GM18502 (cell line): ENCODE data around the gene PRKAR1B.

Experiments used
- ATAC-seq: cut with Tn5 transposase; IDR thresholded peaks from one replicate; pipeline ENCODE4 v1.9.1; 2021; ENCODE audit warnings: mild to moderate bottlenecking; ENCODE audit not compliant: unreplicated experiment, poor library complexity

PRKAR1B gene

DNA sequence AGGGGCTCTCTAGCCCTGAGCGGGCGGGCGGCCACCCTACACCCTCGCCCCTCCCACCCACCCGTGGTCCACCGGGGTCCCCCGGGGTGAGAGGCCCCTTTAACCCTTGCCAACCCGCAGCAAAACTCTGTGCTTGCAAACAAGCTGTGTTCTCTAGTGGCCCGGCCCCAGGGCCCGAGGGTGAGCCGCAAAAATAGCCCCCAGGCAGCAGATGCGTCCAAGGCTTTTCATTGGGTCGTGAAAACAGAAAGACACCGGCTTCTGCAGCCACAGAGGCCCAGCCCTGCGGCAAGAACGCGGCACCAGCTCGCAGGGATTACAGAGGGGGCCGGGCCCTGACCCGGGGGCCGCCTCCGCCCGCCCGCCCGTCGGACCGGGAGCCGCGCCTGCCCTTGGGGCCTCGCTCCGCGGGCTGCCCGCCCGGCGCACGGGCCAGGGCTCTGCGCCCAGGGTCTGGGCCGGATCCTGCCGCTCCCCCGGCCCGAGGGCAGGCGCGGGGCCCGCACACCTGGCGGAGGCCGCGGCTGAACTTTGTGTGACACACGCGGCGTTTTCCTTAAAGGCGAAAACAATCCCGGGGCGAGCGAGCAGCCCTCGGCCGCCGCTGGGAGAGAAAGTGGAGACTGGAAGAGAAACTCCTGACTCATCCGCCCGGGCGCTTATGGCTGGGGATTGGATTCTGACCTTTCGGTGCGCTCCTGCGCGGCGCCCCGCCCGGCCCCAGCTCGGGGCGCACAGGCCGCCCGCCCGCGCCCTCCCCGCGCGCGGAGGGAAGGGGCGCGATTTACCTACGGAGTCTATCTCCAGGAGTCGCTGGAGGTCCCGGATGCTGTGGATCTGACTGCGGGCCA lies 210.2 kb downstream of the PRKAR1B start:
- ATAC-seq = no peak

DNA sequence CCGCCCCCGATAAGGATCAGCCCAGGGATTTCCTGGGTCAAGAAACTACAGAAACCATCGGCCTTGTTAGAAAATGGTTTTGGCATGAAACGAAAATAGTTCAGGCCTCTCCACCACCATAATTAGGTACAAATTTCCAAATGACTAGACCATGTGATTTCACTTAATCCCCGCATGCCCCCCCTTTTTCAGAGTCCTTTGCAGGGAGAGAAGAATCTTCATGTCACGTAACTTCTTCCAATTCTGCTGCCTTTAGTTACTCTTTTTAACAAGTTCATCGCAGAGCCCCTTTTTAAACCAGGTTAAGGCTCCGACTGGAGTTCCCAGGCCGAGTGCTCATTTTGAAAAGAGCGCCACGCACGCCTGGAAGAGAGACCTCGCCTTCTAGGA lies 210.9 kb downstream of the PRKAR1B start:
- ATAC-seq = no peak

DNA sequence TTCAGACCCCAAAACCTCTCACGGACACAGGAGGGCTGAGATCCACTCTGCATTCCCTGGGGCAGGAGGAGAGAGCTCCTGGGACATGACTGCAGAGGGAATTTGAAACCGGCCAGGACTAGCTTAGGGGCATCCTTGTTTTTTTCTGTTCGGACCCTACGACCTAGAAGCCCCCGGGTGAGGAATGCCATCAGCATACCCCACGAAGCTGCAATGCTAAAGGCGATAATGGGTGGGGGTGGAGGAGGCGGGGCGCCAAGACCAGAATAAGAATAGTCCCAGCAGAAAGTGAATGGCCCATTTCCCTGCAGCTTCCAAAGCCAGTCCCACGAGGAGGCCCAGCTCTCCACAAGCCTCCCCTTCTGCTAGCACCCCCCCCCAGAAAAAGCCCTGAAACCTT lies 211.5 kb downstream of the PRKAR1B start:
- no peak for ATAC-seq

DNA sequence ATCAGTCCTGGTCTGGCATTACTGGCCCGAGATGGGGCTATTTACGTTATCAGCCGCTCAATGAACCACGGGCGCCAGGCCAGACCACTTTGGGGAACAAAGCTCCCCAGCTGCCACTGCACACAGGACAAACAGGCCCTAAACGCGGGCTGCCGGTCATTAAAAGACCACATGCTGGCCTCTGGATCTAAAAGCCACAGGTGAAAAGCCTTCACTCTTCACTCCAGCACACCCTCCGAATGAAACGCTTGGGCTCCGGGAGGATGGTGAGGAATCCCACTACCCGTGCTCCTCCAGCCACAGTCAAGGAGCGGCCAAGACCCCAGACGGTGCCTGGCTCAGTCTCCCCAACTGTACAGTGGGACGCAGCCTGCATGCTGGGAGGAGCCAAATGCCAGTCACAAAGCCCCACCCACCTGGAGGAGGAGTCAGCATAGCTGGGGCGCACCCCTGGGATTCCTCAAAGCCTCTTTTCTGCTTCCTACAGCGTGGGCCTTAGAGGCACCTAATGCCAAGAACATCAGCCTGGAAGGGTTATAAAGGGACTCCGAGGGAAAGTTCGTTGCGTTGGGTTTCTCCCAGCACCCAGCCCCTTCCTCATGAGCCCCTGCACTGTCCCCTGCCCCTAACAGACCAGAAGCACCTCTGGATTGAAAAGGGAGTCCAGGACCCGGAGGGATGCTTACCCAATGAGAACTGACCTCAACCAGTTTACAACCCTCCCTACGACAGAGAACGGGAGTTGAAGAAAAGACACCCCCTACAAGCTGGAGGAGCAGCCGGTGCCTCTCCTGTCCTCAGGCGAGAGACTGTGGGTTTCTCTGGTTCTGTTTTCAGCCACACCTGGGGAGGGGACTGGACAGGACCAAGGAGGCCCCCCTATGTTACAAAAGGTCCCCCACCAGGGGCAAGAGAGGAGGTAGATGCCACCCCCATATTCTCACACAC lies 212.2 kb downstream of the PRKAR1B start:
- no peak for ATAC-seq

DNA sequence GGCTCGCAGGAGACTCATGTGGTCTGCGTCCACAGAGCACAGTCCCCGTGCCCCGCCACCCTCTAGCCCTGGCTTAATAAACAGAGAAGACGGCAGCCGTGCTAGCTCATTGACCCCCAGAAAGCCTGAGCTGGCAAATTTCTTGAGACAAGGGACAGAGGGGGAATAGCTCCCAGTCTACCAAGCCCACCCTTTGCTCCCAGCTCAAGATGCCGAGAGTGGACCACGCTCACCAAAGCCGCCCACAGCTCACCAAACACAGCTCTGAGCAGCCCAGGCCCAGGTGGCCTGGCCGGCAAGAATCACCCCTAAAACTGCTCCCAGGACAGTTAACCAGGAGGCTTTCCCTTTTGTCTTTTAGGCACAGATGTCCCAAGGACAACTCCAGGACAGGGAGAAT lies 212.8 kb downstream of the PRKAR1B start:
- no peak for ATAC-seq

DNA sequence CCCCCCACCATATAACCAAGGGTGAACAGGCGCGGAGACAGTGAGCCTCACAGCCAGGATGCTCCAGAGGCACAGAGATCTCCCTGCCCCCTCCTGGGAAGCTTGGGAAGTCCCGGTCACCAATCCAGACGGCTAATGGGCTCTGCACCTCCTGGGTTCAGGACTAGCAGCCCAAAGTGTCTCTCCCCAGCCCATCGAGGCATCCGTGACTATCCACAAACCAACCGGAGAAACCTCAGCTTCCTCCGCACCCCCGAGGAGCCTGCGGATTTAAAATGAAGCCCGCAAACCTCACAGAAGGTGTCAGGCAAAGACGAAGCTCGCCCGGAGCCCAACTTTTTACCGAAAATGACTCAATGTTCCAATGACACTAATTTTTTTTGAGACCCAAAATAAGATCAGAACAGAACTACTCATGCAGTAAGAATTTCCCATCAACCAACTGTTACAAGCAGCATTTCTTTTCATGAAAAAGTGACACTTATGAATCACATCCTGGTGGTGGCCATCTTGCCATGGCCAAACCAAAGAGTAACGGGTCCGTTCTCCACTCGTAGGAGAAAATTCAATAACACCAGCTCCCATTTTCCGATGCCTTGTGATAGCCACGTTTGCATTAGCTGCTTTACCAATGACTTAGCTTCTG lies 213.4 kb downstream of the PRKAR1B start:
- no peak for ATAC-seq

DNA sequence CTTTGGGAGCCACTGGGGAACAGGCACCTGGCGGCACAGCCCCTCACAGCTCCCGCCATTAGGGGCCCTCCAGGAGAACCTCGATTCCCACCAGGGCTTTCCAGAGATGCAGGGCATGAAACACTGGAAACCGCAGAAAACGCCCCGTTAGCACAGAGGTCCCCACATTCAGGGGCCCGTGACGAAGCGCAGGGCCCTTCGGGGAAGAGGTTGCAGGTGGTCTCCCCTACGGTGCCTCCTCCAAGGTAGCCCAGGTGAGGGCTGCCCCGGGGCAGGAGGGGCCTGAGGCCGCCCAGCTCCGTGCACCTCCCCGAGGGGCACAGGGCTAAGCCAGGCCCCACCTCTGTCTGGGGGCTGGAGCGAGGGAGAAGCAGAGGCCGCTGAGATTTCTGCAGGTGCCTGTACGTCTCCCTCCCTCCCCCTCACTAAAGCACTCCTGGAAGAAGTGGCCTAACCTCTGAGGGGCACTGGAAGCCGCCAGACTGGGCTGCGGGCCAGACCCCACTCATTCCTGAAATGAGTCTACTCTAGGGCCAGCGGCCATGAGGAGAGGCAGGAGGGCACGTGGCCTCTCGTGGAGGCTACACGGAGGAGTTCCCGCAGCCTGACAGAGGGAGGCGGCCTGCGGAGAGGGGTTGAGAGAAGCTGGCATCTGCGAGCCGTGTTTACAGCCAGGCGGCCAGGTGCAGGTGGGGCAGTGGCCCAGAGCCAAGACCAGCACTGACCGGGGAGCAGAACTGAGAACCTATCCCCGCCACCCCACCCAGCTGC lies 214.4 kb downstream of the PRKAR1B start:
- ATAC-seq = no peak

DNA sequence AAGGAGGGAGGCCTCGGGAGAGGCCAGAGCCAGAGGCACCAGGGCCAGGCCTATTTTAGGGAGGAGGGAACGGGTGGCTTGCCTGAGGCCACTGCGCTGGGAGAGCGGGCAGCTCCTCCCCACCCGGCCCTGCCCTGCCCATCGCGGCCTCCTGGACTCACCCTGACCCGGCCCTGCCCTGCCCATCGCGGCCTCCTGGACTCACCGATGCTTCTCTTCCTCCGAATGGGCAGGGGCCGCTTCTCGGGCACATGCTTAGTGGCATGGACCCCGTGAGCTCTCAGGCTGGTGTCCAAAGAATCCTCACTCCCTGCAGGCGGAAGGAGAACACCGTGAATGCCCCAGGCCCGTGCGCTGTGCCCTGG lies 215.0 kb downstream of the PRKAR1B start:
- ATAC-seq = no peak

DNA sequence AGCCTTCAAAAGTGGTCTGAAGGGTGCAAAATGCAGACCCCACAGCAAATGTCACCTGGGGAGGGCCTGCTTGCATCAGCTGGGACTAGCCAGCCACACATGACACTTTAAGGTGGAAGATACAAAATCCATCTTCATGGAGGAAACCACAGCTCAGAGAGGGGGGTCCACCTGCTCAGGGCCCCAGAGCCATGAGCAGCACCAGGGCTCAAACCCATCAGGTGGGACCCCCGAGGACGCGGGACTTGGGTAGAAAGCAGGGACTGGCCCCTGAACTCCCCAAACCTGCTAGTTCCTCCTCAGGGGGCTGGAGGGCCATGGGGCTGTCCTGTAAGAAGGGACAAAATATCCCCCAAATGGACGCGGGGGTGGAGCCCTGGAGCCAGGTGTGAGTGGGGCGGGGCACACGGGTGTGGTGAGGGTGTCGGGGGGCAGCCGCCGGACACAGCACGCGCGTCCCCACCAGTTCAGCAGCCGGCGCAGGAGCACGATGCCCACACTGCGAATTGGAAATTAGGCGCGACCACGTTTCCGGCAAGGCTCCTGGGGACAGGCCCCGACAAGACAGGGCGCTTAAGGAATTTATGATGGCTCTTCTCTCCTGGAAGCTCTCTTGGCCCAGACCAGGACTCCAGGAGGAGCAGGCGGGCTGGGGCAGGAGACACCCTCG lies 215.5 kb downstream of the PRKAR1B start:
- ATAC-seq = no peak

DNA sequence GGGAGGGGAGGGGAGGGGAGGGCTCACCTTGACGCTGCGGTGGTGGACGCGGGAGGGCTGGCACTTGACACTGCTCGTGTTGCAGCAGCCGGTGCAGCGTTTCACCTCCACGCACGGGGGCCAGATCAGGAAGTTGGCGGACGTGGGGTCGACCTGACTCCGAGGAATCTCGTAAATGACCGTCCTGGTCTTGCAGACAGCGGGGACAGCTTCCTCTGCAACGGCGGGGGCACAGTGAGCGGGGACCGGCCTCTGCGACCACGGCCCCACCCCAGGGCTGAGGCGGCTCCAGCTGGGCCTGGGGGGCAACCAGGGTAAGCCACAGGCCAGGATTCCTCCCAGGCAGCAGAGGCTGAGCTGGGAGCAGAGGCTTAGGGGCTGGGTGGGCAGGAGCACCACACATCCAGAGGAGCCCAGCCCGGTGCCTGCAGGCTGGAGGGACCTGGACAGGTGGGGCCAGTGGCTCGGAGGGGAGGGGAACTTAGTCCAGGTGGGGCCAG lies 216.2 kb downstream of the PRKAR1B start:
- ATAC-seq = no peak

DNA sequence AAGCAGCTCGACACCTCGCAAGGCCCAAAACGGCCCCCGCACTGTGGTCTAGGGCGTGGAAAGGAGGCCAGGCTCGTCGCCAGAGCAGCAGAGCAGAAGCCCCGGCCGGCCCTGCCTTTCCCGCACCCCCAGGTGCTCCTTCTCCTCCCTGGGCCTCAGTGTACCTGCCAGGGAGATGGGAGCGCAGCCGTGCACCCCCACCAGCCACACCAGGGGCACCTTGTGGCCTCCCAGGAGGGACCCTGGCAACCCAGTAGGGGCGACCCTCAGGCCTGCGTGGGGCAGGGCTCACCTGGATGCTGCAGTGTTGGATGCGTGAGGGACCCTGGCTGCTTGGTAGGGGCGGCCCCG lies 217.0 kb downstream of the PRKAR1B start:
- ATAC-seq = no peak

DNA sequence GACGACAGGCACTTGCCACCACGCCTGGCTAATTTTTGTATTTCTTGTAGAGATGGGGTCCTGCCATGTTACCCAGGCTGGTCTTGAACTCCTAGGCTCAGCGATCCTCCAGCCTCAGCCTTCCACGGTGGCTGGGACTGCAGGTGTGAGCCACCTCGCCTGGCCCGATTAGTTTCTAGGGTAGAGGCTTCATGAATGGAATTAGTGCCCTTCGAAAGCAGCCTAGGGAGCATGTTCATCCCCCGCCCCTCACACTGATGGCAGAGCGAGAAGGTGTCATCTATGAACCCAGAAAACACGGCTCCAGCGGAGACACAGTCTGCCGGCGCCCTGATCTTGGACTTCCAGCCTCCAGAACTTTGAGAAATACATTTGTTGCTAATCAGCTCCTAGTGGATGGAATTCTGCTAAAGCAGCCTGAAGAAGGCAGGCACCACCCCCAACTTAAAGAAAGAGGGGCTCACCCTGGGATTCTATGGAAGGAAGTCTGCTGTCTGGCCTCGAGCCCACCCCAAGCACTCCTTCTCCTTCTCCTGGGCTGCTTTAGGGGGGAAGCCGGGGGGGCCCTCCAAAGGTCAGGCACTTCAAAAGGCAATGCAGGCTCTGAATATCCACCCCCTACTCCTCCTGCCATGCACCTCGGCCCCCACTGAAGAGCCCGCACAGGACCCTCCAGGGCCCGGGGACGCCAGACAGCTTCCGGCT lies 217.5 kb downstream of the PRKAR1B start:
- ATAC-seq = no peak

DNA sequence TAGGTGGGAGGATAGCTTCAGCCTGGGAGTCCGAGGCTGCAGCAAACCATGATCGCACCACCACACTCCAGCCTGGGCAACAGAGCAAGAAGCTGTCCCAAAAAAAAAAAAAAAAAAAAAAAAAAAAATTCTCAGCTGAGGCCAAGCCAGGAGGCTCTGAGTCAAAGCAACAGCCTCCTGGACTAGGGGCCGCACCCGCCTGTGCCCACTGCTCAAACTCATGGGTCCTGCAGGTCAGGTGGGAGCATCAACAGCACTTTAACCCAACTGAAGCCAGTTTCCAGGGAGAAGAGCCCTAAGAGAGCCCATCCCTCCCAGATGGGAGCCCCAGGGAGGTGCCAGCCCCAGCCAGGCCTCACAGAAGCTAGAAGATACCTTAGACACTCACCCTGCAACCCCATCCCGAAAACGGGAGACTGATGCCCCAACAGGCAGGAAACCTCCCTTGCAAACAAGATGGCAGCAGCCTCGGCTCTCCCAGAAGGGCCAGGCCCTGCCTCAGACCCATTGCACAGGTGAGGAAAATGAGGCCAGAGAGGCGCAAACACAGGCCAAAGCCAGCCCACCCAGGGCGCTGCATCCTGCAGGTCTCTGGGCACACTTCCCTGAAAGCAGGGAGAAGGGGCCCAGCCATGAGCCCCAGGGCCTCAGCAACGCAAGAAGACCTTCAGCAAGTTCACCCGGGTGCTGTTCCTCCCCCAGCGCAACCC lies 218.5 kb downstream of the PRKAR1B start:
- no peak for ATAC-seq

DNA sequence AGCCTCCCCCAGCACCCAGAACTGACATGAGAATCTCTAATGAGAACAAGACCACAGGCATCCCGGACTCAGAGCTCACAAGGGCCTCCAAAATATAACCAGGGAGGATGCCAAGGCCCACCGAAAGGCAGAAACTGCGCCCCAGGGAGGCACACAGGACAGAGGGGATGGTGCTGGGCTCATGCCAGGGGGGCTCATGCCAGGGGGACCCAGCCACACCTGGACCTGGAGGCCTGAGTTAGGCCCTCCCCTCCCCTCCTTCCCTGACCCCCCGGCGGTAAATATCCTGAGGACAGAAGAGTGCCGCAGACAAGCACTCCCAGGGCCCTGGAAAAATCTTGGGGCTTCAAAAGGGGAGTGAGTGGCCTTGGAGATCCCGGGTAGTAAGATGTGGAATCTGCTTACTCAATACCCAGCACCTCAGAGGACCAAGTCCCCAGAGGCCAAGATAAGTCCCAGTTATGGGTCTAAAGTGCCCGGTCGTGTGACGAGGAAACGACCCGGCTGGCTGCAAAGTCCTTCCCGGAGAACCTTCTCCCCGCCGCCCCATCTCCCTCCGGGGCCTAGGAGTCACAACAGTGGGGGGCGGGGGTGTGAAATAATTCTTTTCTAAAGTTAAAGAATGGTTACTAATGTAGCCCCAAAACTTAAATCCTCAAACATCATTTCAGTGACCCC lies 219.3 kb downstream of the PRKAR1B start:
- no peak for ATAC-seq

DNA sequence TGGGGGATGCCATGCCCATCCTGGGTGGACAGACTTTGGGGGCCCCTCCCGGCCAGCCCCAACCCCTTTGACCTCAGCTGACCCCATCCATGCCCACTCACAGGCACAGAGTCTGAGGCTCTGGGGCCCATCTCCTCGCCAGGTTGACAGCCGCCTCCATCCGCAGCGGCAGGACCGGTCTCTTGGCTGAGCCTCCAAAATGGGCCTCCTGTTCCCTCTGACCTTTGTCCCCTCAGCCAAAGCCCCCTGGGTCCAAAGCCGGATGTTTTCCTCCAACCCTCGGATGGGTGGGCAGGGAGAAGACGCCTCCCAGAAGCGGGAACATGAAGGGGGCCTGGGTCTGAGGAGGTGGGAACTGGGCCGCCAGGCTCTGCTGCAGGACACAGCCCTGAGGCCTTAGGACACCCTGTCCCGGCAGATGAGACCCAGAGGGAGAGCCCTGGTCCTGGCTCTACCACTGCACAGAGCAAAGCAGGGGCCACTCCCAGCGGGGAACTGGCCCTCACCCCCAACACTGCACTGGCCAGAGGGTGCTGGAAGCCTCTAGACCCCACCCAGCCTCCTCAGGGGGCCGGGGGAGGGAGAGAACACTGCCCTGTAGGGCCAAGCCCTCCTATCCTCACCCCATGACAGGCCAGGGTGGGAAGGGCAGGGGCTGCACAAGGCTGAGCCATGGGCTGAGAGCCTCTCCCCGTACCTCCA lies 220.0 kb downstream of the PRKAR1B start:
- ATAC-seq = no peak

DNA sequence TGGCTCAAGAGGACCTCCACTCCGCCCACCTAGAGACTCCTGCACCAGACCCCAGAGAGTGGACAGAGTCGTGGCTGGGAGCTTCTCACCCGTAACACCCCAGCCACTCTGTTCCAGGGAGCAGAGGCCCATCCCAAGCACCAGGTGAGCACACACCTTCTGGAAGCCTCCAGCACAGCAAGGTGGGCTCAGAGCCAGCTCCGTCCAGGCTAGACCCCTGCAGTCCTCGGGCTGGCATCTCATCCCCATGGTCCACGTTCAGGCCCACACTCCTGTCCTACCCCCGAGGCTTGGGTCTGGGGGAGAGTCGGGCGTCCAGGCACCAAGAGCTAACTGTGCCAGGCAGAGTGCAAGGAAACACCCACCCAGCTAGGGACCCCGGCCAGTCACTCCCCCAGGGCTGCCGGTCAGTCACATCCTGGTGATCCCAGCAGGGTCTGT lies 220.7 kb downstream of the PRKAR1B start:
- no peak for ATAC-seq

DNA sequence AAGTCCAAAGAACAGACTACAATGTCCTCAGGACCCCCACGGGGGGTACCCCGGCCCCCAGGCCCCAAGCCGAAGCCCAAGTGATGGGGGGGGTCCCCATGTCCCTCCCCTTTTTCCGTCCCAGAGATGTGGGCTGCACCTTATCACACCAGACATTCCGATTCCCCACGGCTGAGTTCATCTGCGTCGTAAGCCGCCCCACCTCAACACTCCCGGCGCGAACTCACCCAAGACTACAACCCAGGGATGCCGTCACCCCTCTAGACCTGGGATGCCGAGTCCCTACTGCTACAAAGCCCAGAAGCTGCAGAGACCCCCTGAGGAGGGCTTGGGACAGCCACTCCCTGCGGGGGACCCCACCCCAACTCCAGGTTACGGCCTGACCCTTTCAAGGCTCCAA lies 221.9 kb downstream of the PRKAR1B start:
- no peak for ATAC-seq
